NK-92 (cell line): ENCODE results near the gene ARHGDIB.

Source experiments
- DNase-seq: peaks from one replicate; lab custom pipeline; 2025; ENCODE audit not compliant: unreplicated experiment; lab: John Stamatoyannopoulos, UW

ARHGDIB gene

GRCh38 chr12:14984036-14984435 is 22.6 kb upstream of the ARHGDIB start:
- no peak for DNase-seq

DNA sequence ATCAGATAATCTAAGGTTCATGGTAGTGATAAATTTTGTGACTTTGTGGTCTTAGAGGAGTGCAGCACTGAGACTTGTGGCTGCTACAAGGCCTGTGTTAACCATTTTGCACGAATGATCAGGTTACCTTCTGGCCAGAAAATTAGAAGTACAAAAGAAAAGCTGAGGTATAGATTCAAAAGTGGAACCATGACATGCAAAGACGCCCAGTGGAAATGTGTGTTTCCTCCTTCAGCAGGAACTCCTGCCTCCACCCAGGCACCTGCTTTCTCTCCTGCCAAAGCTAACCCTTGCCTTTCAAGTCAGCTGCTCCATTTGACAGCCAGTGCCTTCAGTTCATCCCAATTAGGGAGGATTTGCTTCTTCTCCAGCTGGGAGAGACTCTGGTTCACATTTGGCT is 21.6 kb upstream of the ARHGDIB start:
- no peak for DNase-seq

DNA sequence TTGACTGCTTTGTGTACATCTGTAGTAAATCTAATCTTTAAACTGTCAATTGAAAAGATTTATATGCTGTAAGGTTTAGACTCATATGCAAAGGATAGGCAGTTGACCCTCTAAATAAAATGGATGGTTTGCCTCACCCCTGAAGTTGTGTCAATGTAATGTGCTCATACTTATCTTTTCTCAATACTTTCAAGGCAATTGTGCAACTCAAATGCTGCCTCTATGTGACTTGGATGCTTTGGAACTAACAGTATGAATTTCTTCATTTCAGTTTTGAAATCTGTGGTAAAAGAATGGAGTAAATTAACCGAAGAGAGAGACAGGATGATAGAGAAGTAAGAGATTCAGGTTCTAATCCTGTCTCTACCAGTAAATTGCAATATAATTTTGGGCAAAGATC is 21.2 kb upstream of the ARHGDIB start:
- DNase-seq, result no peak

DNA sequence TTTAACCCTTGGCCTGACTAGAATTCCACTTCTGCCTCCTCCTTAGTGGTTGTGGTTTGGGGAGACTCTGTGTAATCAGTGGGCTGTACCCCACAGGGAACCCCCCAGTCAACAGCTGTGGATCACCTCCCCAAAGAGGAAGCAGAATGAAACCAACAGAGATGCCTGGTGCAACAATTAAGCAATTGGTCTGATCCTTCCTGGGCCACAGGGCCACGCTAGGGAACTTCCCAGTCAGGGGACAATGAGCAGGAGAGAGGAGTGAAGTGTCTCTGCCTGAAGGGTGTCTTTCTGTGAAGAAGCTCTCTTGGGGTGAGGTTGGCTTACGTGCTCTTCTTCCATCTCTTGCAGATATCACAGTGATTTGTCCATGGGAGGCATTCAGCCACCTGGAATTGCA is 19.6 kb upstream of the ARHGDIB start:
- DNase-seq, result no peak

GRCh38 chr12:14979468-14979867 is 18.1 kb upstream of the ARHGDIB start:
- DNase-seq, result no peak

DNA sequence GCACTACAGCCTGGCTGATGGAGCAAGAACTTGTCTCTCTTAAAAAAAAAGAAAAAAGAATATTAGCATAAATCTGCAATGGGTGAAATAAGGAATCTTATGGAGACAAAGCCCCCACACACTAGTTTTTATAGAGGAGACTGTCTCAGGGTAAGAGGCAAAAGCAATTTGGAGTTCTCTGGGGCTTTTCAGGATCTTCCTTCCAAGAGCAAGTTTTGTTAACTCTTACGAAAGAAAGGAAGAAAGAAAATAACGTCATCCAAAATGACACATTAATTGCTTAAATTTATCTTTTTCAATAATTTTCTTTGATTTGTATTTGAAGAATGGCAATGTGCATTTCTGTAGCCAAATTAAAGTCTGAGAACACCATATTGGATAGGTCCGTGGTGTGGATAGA is 15.3 kb upstream of the ARHGDIB start:
- DNase-seq, result no peak

- DNase-seq, result no peak
Measured at GRCh38 chr12:14975457-14975856, 14.1 kb upstream of the ARHGDIB start.

DNA sequence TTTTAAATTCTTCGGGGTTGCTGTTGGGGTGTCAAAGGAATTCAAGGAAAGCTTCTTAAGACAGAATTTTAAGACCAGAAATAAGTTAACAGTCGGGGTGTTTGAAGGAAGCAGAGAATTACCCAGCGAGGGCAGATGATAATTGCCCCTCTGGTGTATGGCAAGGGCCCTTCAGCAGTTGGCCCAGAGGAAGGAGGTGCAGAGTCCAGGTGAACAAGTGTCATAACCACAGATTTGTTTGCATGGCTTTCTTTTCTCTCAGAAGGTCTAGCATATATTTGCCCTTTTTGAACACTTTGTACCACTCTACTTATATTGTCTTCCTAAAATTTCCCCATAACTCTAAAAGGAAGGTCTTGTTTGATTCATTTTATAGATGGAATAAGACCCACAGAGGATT is 13.2 kb upstream of the ARHGDIB start:
- DNase-seq, result no peak

GRCh38 chr12:14972816-14973215 is 11.4 kb upstream of the ARHGDIB start, which contains the start of gene PDE6H:
Gene PDE6H, plus strand, starts transcription at chr12:14973042. Its CDS starts 4,971 bp downstream, at chr12:14978013.
- DNase-seq, result no peak

DNA sequence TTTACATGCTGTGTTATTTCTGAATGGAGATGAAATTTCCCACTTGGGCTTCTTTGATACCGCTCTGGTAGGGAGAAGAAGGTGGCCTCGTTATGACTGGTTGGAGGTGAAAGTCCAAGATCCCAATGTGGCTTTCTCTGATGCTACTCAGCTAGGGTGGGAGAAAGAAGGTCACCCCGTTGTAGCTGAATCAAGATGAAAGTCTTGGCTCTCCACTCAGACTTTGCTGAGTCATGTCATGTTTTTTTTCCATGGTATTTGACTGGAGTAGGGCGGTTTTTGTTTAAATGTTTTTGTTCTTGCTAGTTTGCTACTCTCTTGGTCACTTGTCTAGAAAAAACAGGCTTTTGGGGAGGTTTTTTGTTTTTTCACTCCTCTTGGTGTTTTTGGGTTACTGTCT is 9.1 kb upstream of the ARHGDIB start:
- DNase-seq, result no peak

DNA sequence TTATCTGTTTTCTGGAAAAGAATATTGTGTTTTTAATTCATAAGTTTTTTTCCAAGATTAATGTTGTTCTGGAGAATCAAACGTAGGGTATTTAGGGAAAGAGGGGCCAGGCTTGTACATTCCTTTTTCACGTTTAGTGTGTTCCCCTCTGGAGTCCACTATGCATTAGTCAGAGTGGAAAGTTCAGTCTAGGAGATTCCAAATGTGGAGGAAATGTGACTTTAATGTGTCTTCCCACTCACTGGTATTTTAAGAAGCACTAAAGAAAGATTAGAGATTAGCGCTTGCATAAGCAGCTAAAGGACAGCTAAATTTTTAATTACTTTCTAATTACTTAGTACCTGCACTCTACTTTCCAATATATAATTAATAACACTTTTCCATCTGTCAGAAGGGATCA is 7.1 kb upstream of the ARHGDIB start:
- no peak for DNase-seq

- no peak for DNase-seq
Measured at GRCh38 chr12:14965221-14965620, 3.8 kb upstream of the ARHGDIB start.

DNA sequence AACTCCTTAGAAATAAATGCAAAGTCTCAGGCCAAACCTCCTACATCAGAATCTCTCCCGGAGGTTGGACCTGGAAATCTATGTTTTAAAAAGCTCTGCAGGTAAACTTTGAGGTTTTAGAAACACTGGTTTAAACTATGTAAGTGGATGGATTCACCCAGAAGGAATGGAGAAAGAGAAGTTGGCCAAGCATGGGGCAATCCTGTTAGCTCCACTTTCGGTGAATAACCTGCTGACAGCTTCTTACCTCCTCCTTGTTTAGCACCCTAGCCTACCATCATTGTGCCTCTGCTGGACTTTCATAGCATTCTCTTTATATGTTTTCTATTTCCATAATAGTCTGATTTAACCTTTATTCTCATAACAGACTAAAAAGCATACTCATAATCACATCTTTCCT is 3.0 kb upstream of the ARHGDIB start:
- DNase-seq, result no peak

DNA sequence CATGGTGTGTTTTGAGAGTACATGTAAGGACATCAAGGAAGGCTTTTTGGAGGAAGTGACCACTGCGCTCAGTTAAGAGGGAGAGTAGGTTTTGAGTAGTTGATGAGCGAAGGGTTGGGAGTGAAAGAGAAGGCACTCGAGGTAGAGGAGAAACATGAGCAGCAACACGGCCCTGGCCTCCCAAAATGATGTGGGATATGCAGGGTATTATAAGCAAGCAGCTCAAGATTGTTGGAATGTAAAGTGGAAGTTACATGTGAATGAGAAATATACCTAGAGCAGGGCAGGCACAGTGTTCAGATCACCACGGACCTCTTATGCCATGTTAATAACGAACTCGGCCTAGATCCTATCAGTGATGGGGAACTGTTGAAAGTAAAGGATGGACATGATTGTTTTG is 2.1 kb upstream of the ARHGDIB start:
- DNase-seq, result no peak

GRCh38 chr12:14962797-14963196 is 1.4 kb upstream of the ARHGDIB start:
- no peak for DNase-seq

DNA sequence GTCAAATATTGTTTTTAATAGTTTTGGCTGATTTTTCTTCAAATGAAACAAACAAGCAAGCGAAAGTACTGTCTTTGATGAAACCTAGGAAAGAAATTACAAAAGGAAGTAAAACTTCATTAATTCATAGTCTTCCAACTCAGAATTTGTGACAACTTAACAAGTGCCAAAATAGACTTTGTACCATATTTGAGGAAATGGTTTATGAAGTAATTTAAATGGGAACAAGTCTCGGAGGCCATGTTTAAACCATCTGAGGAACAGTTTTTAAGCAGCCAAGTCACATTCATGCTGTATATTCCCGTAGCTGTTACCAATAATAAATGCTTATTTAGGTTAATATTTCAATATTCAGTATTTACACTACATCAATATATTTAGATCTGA is 745 bp upstream of the ARHGDIB start:
- no peak for DNase-seq

DNA sequence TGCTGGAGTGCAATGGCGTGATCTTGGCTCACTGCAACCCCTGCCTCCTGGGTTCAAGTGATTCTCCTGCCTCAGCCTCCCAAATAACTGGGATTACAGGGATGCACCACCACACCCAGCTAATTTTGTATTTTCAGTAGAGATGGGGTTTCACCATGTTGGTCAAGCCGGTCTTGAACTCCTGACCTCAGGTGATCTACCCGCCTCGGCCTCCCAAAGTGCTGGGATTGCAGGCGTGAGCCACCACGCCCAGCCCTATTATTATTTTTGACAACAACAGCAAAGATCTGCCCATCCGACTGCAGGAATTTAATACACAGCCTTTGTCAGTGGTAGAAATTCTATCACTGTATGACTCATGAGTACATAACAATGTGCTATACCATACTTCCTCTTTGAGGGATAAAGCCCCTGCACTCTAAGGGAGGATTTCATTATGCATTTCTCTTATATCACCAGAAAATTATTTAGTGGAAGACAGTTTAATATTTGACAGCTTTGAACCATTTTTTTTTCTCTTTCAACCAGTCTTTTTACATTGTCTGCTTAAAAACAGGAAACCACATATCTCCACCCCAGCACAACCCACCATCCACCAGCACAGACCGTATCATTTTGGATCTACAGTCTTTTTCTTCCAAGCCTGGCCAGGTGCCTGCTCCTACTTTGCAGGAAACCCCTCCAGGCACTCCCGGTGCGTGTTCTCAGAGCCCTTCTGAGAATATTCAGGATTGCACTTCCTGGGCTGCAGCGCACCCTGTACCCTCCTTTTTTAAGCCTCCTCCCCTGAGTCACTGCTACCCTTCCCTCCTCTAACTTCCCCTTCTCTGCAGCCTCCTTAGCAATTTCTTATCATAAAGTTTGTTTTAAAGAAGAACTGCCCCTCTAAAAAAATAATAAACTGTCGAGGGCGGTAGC is 594 bp downstream of the ARHGDIB start:
- DNase-seq, result no peak

DNA sequence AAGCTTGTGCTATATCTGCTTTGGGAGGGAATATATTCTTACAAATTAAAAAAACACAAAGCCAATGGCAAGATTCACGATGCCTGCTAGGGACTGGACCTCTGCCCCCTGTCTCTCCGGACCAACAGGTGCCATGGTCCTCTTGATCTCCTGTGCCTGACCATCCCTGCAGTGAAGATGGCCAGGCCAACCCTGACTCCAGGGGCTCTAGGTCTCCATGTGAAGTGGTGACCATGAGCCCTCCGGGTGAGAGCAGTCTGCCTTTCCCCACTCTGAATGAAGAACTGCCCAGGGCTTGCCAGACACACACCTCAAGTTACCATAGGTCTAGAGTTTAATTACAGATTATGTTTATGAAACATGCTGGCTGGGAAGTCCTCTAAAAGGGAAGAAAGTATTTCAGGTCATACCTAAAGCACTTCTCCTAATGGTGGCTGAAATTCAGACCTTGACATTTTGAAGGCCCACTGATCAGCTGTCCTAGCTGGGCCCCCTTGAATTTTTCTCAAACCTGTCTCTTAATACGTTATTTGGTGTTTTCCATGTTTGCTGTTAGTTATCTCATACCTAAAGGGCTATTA is 1.4 kb downstream of the ARHGDIB start:
- DNase-seq, result no peak

DNA sequence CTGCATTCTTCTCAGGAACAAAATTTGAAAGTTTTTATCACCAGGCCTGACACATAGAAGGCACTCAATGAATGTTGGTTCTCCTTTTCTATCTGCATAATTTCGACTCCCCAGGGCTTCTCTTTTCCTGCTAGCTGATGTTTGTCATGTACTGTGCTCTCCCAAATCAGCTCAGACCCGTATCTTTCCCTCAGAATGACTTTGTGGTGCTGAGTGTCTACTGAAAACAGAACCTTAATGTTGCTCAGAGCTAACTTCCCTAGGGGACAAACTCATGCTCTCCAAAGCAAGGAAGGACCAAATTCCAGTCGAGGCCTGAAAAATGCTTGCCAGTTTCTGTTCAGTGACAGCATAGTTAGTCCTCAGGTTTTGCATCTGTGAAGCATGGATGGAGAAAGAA is 1.9 kb downstream of the ARHGDIB start:
- no peak for DNase-seq

GRCh38 chr12:14959126-14959440 is 2.3 kb downstream of the ARHGDIB start:
- no peak for DNase-seq

GRCh38 chr12:14958361-14959125 is 2.9 kb downstream of the ARHGDIB start:
- DNase-seq, result no peak

DNA sequence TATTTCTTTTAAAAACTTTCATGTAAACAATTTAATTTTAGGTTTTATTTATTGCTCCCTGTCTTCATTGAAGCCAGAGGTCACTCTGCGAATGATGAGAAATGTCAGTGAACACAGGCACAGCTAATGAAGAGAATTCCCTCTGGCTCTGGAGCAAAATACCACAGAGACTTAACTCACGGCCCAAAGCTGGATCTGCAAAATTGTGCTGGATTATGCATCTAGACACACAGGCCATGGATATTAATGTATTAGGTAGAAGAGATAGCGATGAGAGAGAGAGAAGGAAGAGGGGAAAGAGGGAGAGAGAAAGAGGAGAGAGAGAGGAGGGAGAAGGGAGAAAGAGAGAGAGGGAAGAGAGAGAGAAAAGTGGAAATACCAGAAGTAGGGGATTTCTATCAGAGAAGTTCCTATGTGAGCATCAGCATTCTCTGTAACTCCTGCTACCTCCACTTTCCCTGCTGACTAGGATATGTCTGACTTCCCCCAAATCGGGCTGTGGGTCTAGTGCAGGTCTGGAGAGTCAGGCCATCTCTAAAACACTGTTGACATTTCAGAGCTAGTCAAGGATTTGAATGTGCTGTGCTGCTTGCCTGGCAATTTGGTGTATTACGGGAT is 3.7 kb downstream of the ARHGDIB start:
- DNase-seq, result no peak
